Metanephros (tissue), 2 donors: Measurements from ENCODE around the gene EPB42. TPM values are rescaled to one million over a fixed set of nuclear protein-coding genes. Genes with fewer than 3 reads are reported as not detected.

ENCODE experiments used
- small RNA-seq: library from RNA; depleted of rRNA; stranded (forward); fragments of <200 nt; gene quantifications from one replicate; pipeline ENCODE3, GENCODE V24; 2014; ENCODE audit warnings: low replicate concordance
- total RNA-seq: library from RNA; depleted of rRNA; stranded (reverse); fragments of >200 nt; gene quantifications from one replicate; pipeline ENCODE4 v1.2.3, GENCODE V29; 2014

EPB42 gene
- 14.8 TPM for total RNA-seq

DNA sequence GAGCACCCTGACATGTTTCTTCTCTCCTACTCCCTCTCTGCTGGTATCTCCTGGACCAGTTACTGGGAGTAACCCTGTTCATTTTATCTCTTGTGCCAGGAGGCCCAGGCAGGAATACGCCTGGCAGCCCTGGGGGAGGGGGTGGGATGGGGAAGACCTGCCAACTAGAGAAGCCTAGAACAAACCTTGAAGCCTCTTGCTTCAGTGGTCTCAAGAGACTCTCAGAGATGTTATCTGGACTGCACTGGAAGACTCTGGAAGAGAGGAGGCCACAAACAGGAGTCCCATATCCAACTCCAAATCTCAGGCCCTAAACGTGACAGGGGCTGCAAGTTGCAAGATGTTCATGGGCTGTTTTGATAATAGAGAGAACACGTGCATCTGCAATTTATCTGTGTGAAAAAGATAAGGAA is at the start of gene EPB42:
Gene EPB42 (minus strand): TSS at position 28 of the 413 bp plus-strand sequence. CDS start 193 bp downstream, outside the sequence.

GRCh38 chr15:43266834-43267233 is 46.0 kb upstream of the EPB42 start, which contains the start of gene TGM5:
Gene TGM5, minus strand, starts transcription at chr15:43266928. Its CDS starts 79 bp downstream, at chr15:43266849.

DNA sequence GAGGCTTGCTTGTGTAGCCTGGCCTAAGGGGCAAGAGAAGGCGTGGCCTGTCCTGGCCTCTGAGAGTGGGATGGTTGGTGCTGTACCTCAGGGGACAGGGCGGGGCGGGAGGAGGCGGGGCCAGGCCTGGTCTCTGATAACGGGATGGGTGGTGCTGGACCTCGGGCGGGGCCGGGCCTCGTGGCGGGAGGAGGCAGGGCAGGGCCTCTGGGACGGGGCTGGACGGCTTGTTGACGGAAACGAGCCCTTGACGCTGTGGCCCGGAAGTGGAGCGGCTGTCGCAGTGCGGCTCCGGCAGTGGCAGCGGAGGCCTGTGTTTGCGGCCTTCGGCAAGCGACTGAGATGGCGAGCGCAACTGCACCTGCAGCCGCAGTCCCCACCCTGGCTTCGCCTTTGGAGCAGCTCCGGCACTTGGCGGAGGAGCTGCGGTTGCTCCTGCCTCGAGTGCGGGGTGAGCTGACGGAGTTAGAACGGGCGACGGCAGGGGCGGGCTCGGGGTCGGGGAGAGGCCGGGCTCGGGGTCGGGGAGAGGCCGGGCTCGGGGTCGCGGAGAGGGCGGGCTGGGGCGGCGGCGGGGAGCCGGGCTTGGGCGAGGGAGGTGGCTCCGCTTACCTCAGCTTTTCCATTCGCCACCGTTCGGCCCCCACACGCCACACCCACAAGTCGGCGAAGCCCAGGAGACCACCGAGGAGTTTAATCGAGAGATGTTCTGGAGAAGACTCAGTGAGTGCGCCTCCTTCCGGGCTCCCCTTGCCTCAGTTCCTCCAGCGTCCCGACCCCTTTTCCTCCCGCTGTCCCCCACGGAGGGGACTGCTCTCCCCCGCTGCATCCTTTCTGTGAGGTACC is 35.4 kb downstream of the EPB42 start, which contains the start of gene CCNDBP1:
Gene CCNDBP1 (plus strand): TSS at position 247 of the 846 bp plus-strand sequence. CDS start 96 bp downstream, at position 343.

Small RNA genes lying within 50 kb of the gene (small RNA-seq; reads per million reads assigned to genes)
- gene RF00019 = not detected

Other genes with a start within 250 kb of the EPB42 start
- 43.1 TPM for gene UBR1, start 115.0 kb downstream of the EPB42 start, total RNA-seq
- 18.3 TPM for gene TMEM62, start 87.4 kb downstream of the EPB42 start, total RNA-seq
- 68.3 TPM for gene CCNDBP1, start 35.6 kb downstream of the EPB42 start, total RNA-seq
- gene TGM5, start 45.9 kb upstream of the EPB42 start, total RNA-seq = not detected
- gene TGM7, start 81.2 kb upstream of the EPB42 start, total RNA-seq = 0.18 TPM
- gene LCMT2, start 109.6 kb upstream of the EPB42 start, total RNA-seq = 6.3 TPM
- 28.8 TPM for gene ZSCAN29, start 150.0 kb upstream of the EPB42 start, total RNA-seq
- gene TUBGCP4, start 150.1 kb upstream of the EPB42 start, total RNA-seq = 17.3 TPM